NCI-H2196 (cell line): ENCODE results near the gene IL34.

Experiments
- DNase-seq: peaks from one replicate; lab custom pipeline; 2025; ENCODE audit not compliant: unreplicated experiment; lab: John Stamatoyannopoulos, UW

IL34 gene

GRCh38 chr16:70687671-70688245, 41.4 kb downstream of the IL34 start:
- DNase-seq: no peak

DNA sequence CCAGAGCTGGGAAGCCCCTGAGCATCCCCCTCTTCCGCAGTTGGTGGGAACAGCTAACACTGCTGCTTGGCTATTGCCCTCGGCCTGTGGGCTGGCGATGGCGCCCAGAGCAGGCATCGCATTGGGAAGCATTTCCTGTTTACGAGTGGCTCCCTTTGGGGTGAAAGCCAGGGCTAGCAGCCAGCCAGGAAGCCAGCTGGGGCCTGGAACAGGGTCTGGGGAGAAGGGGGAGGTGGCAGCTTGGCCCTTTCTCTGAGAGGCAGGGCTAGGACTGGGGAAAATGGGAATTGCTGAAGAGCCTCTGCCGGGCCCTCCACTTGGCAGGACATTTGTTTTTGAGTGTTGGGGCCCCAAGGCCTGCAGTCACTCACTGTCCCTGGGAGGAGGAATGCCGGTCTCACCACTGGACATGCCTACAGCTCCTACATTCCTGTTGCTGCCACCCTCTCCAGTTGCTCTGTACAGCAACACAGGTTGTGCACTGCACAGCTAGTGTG, 41.9 kb downstream of the IL34 start:
- DNase-seq: no peak

DNA sequence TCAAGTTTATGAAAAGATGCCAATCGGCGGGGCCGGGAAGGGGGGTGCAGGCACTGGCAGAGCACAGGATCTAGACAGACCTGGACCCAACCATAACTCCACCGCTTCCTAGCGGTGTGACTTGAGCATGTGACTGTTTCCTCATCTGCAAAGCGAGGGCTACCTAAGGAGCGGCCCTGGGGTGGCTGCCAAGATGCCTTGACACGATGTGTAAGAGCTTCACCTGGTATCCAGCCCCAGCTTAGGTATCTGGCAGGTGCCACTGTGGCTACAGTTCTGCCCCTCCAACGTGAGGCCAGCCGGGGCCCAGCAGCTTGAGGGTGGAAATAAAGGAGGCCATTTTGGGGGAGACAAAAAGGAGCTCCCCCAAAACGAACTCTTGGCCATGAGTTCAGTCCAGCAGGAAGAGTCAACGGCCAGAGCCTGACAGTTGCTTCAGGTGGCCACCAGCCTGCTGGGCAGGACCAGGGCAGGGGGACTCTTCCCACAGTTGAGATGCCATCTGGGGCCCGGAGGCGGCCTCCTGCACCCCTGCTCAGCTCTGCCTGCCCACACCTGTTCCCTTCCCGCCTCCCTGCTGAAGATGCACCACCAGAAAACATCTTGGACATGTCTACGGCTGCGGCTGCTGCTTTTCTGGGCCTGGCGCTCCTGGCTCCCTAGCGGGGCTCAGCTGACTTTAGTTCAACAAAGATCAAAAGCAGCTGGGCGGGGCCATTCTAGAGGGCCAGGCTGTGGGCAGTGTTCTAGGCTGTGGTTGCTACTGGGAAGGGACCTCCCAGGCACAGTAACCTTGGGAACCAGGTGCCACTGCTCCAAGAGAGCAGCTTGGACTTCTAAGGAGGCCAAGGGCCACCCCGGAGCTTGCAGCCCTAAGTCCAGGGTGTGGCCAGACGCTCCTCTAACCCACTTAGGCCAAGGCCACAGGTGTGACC, 42.9 kb downstream of the IL34 start:
- DNase-seq: peak; percentile 27

DNA sequence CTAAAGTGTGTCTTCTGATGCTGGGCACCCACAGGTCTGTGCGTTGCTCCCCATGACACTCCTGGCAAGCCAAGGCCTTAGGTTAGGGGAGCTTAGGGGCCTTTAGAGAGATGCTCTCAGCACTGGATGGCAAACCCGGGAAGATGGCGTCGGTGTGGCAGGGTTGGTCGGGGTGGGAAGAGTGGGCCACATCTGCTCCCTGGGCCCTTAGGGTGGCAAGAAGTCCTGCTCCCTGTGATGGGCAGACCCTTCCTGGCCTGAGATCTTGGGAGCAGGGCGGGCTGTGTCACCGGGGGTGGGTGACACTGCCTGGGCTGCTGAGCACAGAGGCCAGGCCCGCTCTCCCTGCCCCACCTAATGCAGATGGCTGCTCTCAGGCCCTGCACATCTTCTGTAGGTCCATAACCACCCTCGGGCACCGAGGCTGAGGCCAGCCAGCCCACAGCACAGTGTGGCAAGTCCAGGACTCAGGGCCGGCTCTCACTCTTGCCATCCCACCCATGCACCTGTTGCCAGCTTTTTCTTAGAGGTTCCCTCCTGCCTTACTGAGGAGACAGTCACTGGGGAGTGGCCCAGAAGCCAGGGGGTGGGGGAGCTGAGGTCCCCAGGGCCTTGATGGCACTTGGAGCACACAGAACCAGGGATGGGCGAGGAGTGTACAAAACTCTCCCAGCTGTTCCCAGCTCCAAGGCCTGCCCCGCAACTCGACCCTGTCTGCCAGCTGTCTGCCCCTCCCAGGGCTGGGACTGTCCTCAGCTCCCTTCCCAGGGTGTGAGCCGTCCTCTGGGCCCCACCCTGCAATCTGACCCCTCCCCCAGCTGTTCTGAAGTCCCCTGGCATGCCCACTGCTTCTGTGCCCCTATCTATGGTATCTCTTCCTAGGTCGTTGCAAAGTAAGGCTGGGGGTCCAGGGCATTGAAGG, 43.9 kb downstream of the IL34 start:
- DNase-seq: no peak

- DNase-seq: peak; percentile 33
These were observed 45.1 kb downstream of the IL34 start for GRCh38 chr16:70691223-70692129.

DNA sequence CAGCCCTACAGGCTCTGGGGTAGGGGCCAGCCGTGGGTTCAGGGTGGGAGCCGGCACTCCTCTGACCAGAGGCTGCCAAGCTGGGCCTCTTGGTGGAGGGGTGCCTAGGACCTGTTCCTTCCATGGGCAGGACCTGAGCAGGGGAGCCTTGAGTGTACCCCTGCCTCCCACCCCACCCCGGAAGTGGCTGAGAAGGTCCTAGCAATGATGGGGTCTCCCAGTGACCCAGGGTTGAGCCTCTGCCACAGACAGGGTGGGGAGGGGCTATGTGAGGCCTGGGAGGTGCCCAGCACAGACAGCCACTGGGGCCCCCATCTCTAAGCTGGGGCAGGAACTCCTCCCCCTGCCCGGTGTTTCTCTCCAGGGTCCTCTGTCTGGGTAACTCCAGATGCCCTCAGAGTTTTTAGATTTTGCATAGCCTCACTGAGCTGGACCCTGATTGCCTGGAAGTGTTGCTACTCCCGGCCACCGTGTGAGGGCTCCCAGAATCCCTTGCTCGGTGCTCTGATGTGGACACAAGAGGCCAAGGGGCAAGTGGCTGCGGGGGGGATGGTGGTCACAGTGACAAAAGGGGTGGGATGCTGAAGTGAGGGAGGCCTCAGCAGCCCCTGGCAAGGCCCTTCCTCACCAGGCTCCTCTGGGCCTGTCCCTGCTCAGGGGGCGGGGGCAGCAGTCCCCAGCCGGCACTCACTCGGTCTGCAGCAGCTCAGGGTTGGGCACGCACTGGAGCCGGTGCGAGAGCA, 45.9 kb downstream of the IL34 start:
- DNase-seq: no peak

DNA sequence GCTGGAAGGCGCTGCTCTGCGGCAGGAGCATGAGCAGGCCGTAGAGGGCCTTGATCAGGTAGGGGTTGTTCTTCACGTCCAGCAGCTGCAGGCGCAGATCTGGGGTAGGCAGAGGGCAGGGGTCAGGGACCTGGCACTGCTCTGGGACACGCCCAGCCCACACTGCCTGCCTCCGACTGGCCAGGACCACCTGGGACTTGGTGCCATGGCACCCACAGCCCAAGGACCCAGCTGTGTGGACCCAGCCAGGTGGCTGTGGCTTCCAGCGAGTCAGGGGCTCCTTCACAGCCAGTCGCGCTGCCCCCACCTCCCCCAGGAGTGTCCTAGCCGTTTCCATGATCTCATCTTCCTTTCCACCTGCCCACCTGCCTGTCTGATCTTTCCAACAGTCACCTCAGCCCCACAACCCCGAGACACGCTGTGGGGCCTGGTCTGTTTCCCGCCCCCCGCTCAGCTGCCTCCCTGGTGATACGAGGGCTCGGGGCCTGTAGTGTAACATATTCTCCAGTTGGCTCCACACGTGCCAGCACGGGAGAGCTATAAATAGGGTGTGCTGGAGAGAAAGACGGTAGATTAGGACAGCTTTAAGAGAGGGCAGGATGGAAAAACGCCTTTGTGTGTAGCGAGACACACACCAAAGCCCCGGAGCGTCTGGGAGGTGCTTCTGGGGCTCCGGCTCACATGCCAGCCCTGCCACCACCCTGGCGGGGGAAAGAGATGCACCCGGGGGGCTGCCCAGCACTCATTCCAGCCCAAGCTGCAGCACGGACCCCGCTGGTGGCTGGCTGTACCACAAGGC, 46.7 kb downstream of the IL34 start:
- DNase-seq: no peak

DNA sequence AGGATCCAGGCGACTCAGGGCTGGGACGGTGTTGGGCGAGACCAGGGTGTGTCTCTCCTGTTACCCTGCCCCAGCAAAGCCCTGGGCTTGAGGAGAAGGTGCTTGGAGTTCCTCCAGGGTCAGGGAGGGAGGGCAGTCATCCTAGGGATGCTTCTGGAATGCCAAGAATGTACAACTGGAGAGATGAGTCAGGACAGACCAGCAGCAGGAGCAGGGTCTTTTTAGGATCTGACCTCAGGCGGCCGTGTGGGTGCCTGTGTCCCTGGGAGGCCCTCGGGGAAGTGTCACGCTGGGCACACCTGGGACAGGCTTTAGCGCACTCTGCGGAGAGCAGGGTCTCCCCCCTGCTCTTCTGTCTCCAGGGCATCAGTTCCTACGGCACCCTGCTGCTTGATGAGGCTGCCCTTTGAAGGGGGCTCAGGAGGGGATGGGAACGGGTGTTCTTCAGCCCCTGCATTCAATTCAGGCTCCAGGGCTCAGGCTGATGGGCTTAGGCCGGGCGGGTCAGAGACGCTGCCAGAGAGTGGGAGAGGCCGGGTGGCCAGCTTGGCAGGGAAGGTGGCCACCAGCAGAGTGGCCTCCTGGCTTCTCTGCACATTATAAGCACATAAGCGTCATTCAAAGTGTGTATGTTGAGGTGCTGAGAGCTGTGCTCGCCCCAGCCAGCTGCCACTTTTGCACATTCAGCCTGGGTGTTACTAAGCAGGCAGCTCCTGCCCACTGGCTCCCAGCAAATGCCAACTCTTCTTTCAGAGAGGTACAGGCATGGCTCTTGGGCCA, 47.9 kb downstream of the IL34 start:
- no peak for DNase-seq

DNA sequence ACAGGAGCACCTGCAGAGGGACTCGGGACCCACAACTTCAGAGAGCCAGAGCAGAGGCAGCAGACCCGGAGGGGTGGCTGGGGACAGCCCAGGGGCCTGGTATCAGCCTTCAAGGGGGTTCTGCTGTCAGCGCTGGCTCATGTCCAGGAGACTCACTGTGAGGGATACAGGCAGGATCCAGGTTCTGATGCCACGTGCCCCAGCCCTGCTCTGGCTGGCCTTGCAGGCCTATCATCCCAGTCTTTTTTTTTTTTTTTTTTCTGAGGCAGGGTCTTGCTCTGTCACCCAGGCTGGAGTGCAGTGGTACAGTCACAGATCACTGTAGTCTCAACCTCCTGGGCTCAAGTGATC, 48.5 kb downstream of the IL34 start:
- no peak for DNase-seq

- DNase-seq: peak; percentile 64
These were observed 49.1 kb downstream of the IL34 start for GRCh38 chr16:70695331-70696070.

- no peak for DNase-seq
These were observed 50.0 kb downstream of the IL34 start for GRCh38 chr16:70696355-70696754.

GRCh38 chr16:70696952-70697593, 50.7 kb downstream of the IL34 start:
- no peak for DNase-seq

DNA sequence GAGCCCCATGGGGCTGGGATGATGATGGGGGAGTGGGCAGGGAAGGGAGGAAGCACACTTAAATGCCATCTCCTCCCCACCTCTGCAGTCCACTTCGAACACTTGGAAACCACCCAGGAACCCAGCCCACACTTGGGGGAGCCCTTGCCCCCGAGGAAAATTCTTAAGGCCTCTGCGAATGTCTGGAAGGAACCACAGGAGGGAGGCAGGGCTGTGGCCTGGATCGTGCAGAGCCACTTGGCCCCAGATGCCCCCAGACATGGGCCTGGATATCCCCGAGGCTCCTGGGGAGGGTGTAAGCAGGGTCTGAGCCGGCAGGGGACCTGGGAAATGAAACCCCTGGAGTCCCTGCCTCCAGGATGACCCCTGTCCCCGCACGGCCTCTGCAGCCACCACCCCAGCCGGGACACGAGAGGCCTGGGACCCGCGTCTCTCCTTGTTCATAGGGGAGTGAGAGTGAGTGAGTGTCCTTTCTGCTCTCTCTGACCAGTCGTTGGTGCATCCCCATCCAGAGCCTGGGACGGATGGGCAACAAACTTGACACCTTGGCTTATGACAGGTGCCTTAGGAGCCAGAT, 51.3 kb downstream of the IL34 start:
- DNase-seq: no peak

DNA sequence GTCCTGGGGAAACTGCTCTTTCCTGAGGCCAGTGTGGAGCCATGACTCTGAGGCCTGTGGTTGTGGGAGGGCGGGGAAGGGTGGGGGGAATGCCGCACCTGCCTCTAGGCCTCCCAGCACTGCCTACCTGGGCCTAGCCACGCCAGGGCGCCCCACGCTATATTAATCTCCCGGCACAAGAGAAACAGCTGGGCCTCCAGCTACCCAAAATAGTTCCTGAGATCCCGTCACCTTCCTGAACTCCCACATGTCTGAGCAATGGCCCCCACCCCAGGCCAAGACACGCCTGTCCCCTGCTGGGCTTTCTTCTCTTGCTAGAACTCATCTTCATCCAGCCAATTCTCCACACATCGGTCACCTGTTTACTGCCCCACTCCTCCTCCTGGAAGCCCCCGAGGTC, 52.5 kb downstream of the IL34 start:
- DNase-seq: no peak

DNA sequence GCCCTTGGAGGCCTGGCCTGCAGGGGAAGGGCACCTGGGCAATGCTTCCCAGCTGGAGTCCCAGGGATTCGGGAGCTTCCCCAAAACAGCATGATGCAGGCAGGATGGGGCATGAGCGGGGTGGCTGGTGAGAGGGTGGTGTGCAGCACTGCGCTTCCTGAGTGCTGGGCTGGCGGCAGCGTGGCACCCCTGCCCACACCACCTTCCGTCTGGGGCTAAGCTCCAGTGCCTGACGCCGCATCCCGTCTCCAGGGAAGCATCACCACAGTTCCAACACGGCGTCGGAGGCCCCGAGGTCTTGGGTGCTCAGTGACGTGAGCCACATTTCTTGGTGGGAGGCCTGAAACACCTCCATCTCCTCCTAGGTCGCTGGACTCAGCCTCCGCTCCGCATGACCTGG, 53.3 kb downstream of the IL34 start:
- DNase-seq: no peak
